GM12874 (cell line): ENCODE measurements around the gene TMEM238L.

Experiments used
- TF ChIP-seq, protein P1 (sequence below): IDR thresholded peaks from 2 replicates; pipeline ENCODE4 v1.5.1; 2011; ENCODE audit warnings: low read depth, mild to moderate bottlenecking, control low read depth, low read length, moderate library complexity; ENCODE audit not compliant: insufficient read depth

The TMEM238L gene

DNA sequence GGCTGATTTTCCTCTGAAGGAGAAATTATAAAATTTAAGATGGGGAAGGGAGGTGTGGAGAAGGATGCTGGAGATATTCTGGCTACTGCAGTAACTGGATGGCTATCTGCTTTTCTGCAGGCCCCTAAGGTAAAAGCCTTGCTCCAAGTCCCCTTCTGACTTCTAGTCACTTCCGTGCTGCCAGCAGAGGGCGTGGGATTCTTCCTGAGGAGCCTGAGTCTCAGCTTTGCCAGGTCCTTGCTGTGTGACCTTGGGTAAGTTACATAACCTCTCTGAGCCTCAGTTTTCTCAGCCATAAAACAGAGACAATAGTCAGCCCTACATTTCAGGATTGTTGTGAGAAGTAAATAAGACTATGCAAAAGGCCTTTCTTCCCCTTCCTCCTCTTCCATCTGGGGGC is 49.8 kb downstream of the TMEM238L start:
- TF ChIP-seq, protein P1, sequence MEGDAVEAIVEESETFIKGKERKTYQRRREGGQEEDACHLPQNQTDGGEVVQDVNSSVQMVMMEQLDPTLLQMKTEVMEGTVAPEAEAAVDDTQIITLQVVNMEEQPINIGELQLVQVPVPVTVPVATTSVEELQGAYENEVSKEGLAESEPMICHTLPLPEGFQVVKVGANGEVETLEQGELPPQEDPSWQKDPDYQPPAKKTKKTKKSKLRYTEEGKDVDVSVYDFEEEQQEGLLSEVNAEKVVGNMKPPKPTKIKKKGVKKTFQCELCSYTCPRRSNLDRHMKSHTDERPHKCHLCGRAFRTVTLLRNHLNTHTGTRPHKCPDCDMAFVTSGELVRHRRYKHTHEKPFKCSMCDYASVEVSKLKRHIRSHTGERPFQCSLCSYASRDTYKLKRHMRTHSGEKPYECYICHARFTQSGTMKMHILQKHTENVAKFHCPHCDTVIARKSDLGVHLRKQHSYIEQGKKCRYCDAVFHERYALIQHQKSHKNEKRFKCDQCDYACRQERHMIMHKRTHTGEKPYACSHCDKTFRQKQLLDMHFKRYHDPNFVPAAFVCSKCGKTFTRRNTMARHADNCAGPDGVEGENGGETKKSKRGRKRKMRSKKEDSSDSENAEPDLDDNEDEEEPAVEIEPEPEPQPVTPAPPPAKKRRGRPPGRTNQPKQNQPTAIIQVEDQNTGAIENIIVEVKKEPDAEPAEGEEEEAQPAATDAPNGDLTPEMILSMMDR, result peak; percentile 39; the same call in 1 of the 2 replicates

DNA sequence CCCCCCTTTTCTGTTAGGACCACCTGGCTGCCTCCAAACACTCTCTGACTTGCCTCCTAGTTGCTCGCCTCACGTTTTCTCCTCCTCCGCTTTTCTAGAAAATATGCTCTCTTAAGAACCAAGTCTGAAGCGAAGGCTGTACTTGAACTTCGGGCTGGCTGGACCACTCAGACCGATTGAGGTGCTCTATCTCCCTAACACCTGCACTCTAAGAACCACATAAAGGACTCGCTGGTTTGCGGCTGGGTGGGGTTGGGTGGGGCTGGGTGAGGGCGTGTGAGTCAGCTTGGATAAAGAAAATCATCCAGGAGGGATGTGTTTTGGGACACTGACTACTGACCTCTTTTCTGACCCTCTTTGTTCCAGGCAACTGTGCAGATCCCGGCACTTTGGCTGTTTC is 51.2 kb downstream of the TMEM238L start:
- TF ChIP-seq, protein P1, result no peak

- TF ChIP-seq, protein P1, result no peak
Measured at GRCh38 chr17:10751563-10751962, 52.3 kb downstream of the TMEM238L start.

- TF ChIP-seq, protein P1, result no peak
Measured at GRCh38 chr17:10750210-10750609, 53.7 kb downstream of the TMEM238L start.

- TF ChIP-seq, protein P1, result no peak
Measured at GRCh38 chr17:10748531-10749181, 55.2 kb downstream of the TMEM238L start.

GRCh38 chr17:10745231-10745630 is 58.7 kb downstream of the TMEM238L start:
- TF ChIP-seq, protein P1, result no peak
